Measurements from ENCODE around the gene RPL10A.
"Not testable (repeated sequence)": the region's sequence is repeated elsewhere in the genome, so short reads cannot be mapped to it uniquely, and the experiment has no call there.

DNA sequence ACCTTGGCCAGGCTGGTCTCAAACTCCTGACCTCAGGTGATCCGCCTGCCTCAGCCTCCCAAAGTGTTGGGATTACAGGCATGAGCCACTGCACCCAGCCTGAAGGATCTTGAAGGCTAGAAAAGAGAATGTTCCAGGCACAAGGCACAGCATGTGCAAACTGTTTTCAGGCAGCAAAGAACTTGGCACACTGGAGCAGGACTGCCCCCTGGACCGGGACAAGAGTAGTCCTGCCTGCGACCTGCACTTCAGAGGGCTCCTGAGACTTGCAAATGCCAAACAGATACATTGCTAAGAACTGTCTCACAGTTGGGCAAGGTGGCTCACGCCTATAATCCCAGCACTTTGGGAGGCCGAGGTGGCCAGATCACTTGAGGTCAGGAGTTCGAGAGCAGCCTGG is 47.7 kb downstream of the RPL10A start:
- TF ChIP-seq, protein P1, sequence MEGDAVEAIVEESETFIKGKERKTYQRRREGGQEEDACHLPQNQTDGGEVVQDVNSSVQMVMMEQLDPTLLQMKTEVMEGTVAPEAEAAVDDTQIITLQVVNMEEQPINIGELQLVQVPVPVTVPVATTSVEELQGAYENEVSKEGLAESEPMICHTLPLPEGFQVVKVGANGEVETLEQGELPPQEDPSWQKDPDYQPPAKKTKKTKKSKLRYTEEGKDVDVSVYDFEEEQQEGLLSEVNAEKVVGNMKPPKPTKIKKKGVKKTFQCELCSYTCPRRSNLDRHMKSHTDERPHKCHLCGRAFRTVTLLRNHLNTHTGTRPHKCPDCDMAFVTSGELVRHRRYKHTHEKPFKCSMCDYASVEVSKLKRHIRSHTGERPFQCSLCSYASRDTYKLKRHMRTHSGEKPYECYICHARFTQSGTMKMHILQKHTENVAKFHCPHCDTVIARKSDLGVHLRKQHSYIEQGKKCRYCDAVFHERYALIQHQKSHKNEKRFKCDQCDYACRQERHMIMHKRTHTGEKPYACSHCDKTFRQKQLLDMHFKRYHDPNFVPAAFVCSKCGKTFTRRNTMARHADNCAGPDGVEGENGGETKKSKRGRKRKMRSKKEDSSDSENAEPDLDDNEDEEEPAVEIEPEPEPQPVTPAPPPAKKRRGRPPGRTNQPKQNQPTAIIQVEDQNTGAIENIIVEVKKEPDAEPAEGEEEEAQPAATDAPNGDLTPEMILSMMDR (IDR thresholded peaks at IDR 0.05), result not testable (repeated sequence)
- not testable (repeated sequence) for TF ChIP-seq POLR2A (IDR thresholded peaks at IDR 0.05)
